Esophagus (tissue), 2 donors: ENCODE measurements around the gene SDHB. TPM values are rescaled to one million over a fixed set of nuclear protein-coding genes. Genes with fewer than 3 reads are reported as not detected.

Source experiments
- H3K27ac ChIP-seq, 2 donors: one replicate each; pipeline ENCODE4 v1.5.1; 2013; ENCODE audit warnings: low read depth in 2 of 2, mild to moderate bottlenecking in 2 of 2, inconsistent platforms in 1 of 2, low read length in 1 of 2, moderate library complexity in 1 of 2
- H3K27me3 ChIP-seq, 2 donors: one replicate each; pipeline ENCODE4 v1.6.1; 2013; ENCODE audit warnings: low read length in 2 of 2, control low read depth in 1 of 2, mild to moderate bottlenecking in 1 of 2; ENCODE audit not compliant: insufficient read depth in 2 of 2, control insufficient read depth in 1 of 2
- H3K36me3 ChIP-seq, 2 donors: one replicate each; pipeline ENCODE4 v1.6.1; 2013; ENCODE audit warnings: low read length in 1 of 2; ENCODE audit not compliant: control insufficient read depth in 2 of 2, insufficient read depth in 2 of 2
- H3K4me1 ChIP-seq, 2 donors: one replicate each; pipeline ENCODE4 v1.6.1; 2013; ENCODE audit warnings: low read length in 1 of 2; ENCODE audit not compliant: control insufficient read depth in 2 of 2, insufficient read depth in 2 of 2
- H3K4me3 ChIP-seq, 2 donors: one replicate each; pipeline ENCODE4 v1.5.1; 2013; ENCODE audit warnings: low read length in 2 of 2, mild to moderate bottlenecking in 2 of 2, low read depth in 1 of 2, moderate library complexity in 1 of 2
- H3K9me3 ChIP-seq, 2 donors: one replicate each; pipeline ENCODE4 v1.6.1; 2013; ENCODE audit warnings: mild to moderate bottlenecking in 2 of 2, low read depth in 1 of 2, low read length in 1 of 2, moderate library complexity in 1 of 2; ENCODE audit not compliant: control insufficient read depth in 2 of 2, insufficient read depth in 1 of 2
- WGBS, 2 donors: extraction: QIAGEN DNeasy Blood & Tissue Kit; methylation state at CpG; one replicate each; pipeline ENCODE4 v1.1.7; 2013; 5-methylcytosine and 5-hydroxymethylcytosine counted together
- polyA plus RNA-seq, 2 donors: library from polyadenylated mRNA; stranded (reverse); fragments of 200-250 nt; gene quantifications; one replicate each; pipeline ENCODE4 v1.2.3, GENCODE V29; 2013
- donor health status: healthy with polysubstance abuse.
- donor health status: Bipolar disorder and iron deficiency.

Gene SDHB
- polyA plus RNA-seq, 2 donors, result 36.5 to 102 TPM

- Histone ChIP-seq H3K36me3 (peaks cover 10 to 43% of the 10 kb centered on the region in 2 donors), H3K4me1 (peaks cover 2 to 6% of the 10 kb centered on the region in 2 donors), H3K27ac (no peak overlapping the region), H3K27me3 (no peaks in the 10 kb centered on the region), H3K4me3 (no peak overlapping the region), H3K9me3 (peaks cover 0 to 2% of the 10 kb centered on the region in 2 donors)
- 85 to 86% methylated on average over 13 of the region's 13 CpGs for WGBS, 2 donors
These were observed 65.6 kb downstream of the SDHB start for GRCh38 chr1:16988210-16988609.

- Histone ChIP-seq H3K4me1 (peaks cover 2 to 6% of the 10 kb centered on the region in 2 donors), H3K4me3 (no peak overlapping the region), H3K9me3 (peaks cover 0 to 2% of the 10 kb centered on the region in 2 donors), H3K27ac (no peak overlapping the region), H3K27me3 (no peaks in the 10 kb centered on the region), H3K36me3 (peaks cover 10 to 42% of the 10 kb centered on the region in 2 donors)
- WGBS, 2 donors, result 77 to 87% methylated on average over 9 to 16 of the region's 16 CpGs
These were observed 66.9 kb downstream of the SDHB start for GRCh38 chr1:16986962-16987361.

GRCh38 chr1:16986560-16986959, 67.3 kb downstream of the SDHB start:
- no peaks in the 10 kb centered on the region for H3K27me3 ChIP-seq
- H3K4me3 ChIP-seq, result no peak overlapping the region
- H3K36me3 ChIP-seq, result peaks cover 10 to 40% of the 10 kb centered on the region in 2 donors
- H3K4me1 ChIP-seq, result peaks cover 2 to 6% of the 10 kb centered on the region in 2 donors
- 89 to 92% methylated on average over 23 of the region's 23 CpGs for WGBS, 2 donors
- H3K9me3 ChIP-seq, result peaks cover 0 to 2% of the 10 kb centered on the region in 2 donors
- H3K27ac ChIP-seq, result no peak overlapping the region

GRCh38 chr1:16986113-16986512, 67.7 kb downstream of the SDHB start:
- Histone ChIP-seq H3K4me3 (no peak overlapping the region), H3K36me3 (peaks cover 10 to 39% of the 10 kb centered on the region in 2 donors), H3K27ac (no peak overlapping the region), H3K4me1 (peaks cover 2 to 6% of the 10 kb centered on the region in 2 donors), H3K9me3 (no peaks in the 10 kb centered on the region), H3K27me3 (no peaks in the 10 kb centered on the region)
- WGBS, 2 donors, result 89 to 95% methylated on average over 19 of the region's 19 CpGs

- H3K27ac ChIP-seq, result no peak overlapping the region
- peaks cover 4 to 6% of the 10 kb centered on the region in 2 donors for H3K4me1 ChIP-seq
- H3K36me3 ChIP-seq, result peaks cover 7 to 31% of the 10 kb centered on the region in 2 donors
- no peak overlapping the region for H3K4me3 ChIP-seq
- H3K27me3 ChIP-seq, result no peaks in the 10 kb centered on the region
- 26 to 27% methylated on average over 7 of the region's 7 CpGs for WGBS, 2 donors
- no peaks in the 10 kb centered on the region for H3K9me3 ChIP-seq
These were observed 69.1 kb downstream of the SDHB start for GRCh38 chr1:16984717-16985116.

GRCh38 chr1:16983649-16984048, 70.2 kb downstream of the SDHB start:
- H3K4me1 ChIP-seq, result peaks cover 4 to 10% of the 10 kb centered on the region in 2 donors
- no peaks in the 10 kb centered on the region for H3K27me3 ChIP-seq
- H3K27ac ChIP-seq, result no peak overlapping the region
- 95% methylated on average over 4 of the region's 4 CpGs for WGBS, 2 donors
- peaks cover 4 to 27% of the 10 kb centered on the region in 2 donors for H3K36me3 ChIP-seq
- no peaks in the 10 kb centered on the region for H3K9me3 ChIP-seq
- no peak overlapping the region for H3K4me3 ChIP-seq

GRCh38 chr1:16982902-16983301, 70.9 kb downstream of the SDHB start:
- WGBS, 2 donors, result 82 to 85% methylated on average over 11 of the region's 11 CpGs
- no peak overlapping the region for H3K27ac ChIP-seq
- H3K27me3 ChIP-seq, result no peaks in the 10 kb centered on the region
- no peak overlapping the region for H3K4me3 ChIP-seq
- peaks cover 4 to 17% of the 10 kb centered on the region in 2 donors for H3K4me1 ChIP-seq
- H3K9me3 ChIP-seq, result no peaks in the 10 kb centered on the region
- H3K36me3 ChIP-seq, result peaks cover 4 to 24% of the 10 kb centered on the region in 2 donors

GRCh38 chr1:16981269-16981849, 72.5 kb downstream of the SDHB start:
- Histone ChIP-seq H3K27me3 (no peaks in the 10 kb centered on the region), H3K4me3 (no peak overlapping the region), H3K27ac (no peak overlapping the region), H3K4me1 (peaks cover 4 to 17% of the 10 kb centered on the region in 2 donors), H3K9me3 (no peaks in the 10 kb centered on the region), H3K36me3 (peaks cover 0 to 9% of the 10 kb centered on the region in 2 donors)
- 79 to 83% methylated on average over 10 of the region's 10 CpGs for WGBS, 2 donors

- H3K27ac ChIP-seq, result no peak within 1 kb of the TSS
- 7 to 13% methylated on average over 27 to 53 of the region's 53 CpGs for WGBS, 2 donors
- H3K27me3 ChIP-seq, result no peaks in the 10 kb centered on the region
- peak within 1 kb of the TSS; percentile 22 to 40 for H3K4me3 ChIP-seq
- peaks cover 4 to 19% of the 10 kb centered on the region in 2 donors for H3K4me1 ChIP-seq
- no peaks in the 10 kb centered on the region for H3K9me3 ChIP-seq
- H3K36me3 ChIP-seq, result peaks cover 0 to 2% of the 10 kb centered on the region in 2 donors
These were observed 73.2 kb downstream of the SDHB start, which contains the start of gene MFAP2 for GRCh38 chr1:16980473-16981268. MFAP2 (minus strand) TSS chr1:16980620; CDS start chr1:16978273, 2,347 bp downstream.
